Activated T-cell treated with anti-CD3 and anti-CD28 coated beads, Interleukin-2, amount 50 U/mL, for 72 hours (primary cell): ENCODE data around the gene FCHSD2. TPM values are rescaled to one million over a fixed set of nuclear protein-coding genes. Genes with fewer than 3 reads are reported as not detected.
A peak's percentile ranks its signal among the peaks of the same experiment; 100 is the strongest.
"Not testable (repeated sequence)": the region's sequence is repeated elsewhere in the genome, so short reads cannot be mapped to it uniquely, and the experiment has no call there.

Experiments
- ATAC-seq, 2 donors: fragments of 150-1000 bp; cut with Tn5 transposase; replicated peaks in 1 of 2; 2 replicates each; pipeline ENCODE4 v1.10.0; 2021; ENCODE audit warnings: moderate library complexity in 2 of 2, mild to moderate bottlenecking in 1 of 2
- DNase-seq, 2 donors: peaks; one replicate each; pipeline ENCODE4 v3.0.0; 2021 to 2022; ENCODE audit warnings: mixed read lengths in 1 of 2
- H3K27ac Mint-ChIP-seq: one replicate; pipeline ENCODE4 v1.8.0; 2022; ENCODE audit warnings: mild to moderate bottlenecking, moderate library complexity, mixed read lengths
- H3K27me3 Mint-ChIP-seq: one replicate; pipeline ENCODE4 v1.8.0; 2022; ENCODE audit warnings: low read depth, mixed read lengths
- H3K36me3 Mint-ChIP-seq, 2 donors: one replicate each; pipeline ENCODE4 v1.8.0; 2022; ENCODE audit warnings: mixed read lengths in 2 of 2, mild to moderate bottlenecking in 1 of 2; ENCODE audit not compliant: insufficient read depth in 2 of 2
- H3K4me1 Mint-ChIP-seq: one replicate; pipeline ENCODE4 v1.8.0; 2022; ENCODE audit warnings: low read depth, mixed read lengths
- H3K4me3 Mint-ChIP-seq, 2 donors: one replicate each; pipeline ENCODE4 v1.8.0; 2022; ENCODE audit warnings: mild to moderate bottlenecking in 2 of 2, mixed read lengths in 2 of 2, moderate library complexity in 2 of 2
- H3K9me3 Mint-ChIP-seq, 2 donors: one replicate each; pipeline ENCODE4 v1.8.0; 2022; ENCODE audit warnings: mixed read lengths in 2 of 2
- total RNA-seq, 2 donors: library from RNA; stranded (reverse); gene quantifications; one replicate each; pipeline ENCODE4 v1.2.3, GENCODE V29; 2022

Gene FCHSD2
- total RNA-seq, 2 donors from 2014 or later, result 38.3 to 47.1 TPM

DNA sequence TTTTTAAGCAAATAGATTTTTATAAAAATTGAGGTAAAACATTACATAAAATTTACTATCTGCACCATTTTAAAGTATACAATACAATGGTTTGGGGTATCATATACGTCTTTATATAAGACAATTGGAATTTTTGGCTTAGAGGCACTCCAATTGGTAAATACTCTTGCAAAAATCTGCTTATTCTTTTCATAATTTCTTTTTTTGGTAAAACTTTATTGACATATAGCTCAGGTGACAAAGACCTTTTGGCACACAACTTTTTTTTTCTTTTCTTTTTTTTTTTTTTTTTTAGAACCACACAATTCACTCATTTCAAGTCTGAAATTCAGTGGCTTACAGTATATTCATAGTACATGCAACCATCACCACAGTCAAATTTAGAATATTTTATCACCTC is 270.1 kb downstream of the FCHSD2 start:
- H3K4me3 Mint-ChIP-seq, result no peak overlapping the region
- peaks cover 0 to 7% of the 10 kb centered on the region in 2 donors for H3K36me3 Mint-ChIP-seq
- DNase-seq, result no peak
- H3K27me3 Mint-ChIP-seq, result no peaks in the 10 kb centered on the region
- H3K27ac Mint-ChIP-seq, result peak overlapping the region; percentile 56
- H3K4me1 Mint-ChIP-seq, result peaks cover 16% of the 10 kb centered on the region
- no peaks in the 10 kb centered on the region for H3K9me3 Mint-ChIP-seq
- ATAC-seq, result no peak

DNA sequence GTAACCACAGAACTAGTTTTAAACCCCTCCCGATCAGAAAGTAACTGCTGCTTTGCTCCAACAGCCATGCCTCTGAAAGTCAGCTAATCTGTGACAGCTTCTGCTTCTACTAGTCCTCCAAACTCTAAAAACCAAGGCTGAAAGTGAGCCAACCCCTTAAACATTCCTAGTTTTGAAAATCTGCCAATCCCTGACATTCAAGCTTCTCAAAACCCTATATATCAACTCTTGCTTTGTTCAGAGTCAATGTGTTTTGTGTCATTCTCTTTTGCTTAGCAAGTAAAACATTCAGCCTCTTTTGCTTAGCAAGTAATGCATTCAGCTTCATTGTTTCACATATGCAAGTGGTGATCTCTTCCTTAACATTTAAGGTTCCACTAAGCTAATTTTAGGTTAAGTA is 271.0 kb downstream of the FCHSD2 start:
- Mint-ChIP-seq H3K36me3 (peaks cover 0 to 9% of the 10 kb centered on the region in 2 donors), H3K9me3 (no peaks in the 10 kb centered on the region), H3K27me3 (no peaks in the 10 kb centered on the region), H3K4me3 (no peak overlapping the region), H3K4me1 (peaks cover 16% of the 10 kb centered on the region), H3K27ac (no peak overlapping the region)
- DNase-seq, result no peak
- ATAC-seq, result no peak

DNA sequence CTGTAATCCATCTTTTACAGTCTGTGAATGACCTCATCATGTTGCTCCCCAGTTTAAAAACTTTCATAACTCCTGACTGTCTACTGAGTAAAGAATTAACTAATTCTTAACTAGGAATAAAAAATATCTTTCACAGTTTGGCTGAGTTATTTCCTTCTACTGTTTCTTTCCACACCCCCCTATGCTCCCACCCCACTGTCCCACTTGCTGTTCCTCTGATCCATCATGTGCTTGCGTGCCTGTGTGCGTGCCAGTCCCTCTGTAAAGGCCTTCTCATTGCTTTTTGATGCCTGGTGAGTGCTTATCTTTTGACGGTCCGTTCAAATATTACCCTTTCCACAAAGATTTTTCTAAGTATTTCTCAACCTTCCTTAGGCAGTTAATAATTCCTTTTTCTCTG is 272.3 kb downstream of the FCHSD2 start:
- ATAC-seq (no peak), DNase-seq (no peak)
- Mint-ChIP-seq H3K9me3 (no peaks in the 10 kb centered on the region), H3K4me1 (peaks cover 26% of the 10 kb centered on the region), H3K4me3 (no peak overlapping the region), H3K36me3 (peaks cover 0 to 9% of the 10 kb centered on the region in 2 donors), H3K27me3 (no peaks in the 10 kb centered on the region), H3K27ac (no peak overlapping the region)

DNA sequence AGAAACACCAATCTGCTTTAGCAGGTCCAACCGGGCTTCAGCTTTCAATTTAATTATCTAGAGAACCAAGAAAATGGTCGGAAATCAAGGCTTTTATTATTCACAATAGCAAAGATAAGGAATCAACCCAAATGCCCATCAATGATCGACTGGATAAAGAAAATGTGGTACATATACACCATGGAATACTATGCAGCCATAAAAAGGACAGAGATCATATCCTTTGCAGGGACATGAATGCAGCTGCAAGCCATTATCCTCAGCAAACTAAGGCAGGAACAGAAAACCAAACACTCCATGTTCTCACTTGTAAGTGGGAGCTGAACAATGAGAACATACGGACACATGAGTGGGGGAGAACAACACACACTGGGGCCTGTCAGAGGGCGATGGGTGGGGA is 274.1 kb downstream of the FCHSD2 start:
- Mint-ChIP-seq H3K36me3 (peaks cover 0 to 9% of the 10 kb centered on the region in 2 donors), H3K4me1 (peaks cover 26% of the 10 kb centered on the region), H3K9me3 (no peaks in the 10 kb centered on the region), H3K27ac (no peak overlapping the region), H3K27me3 (no peaks in the 10 kb centered on the region), H3K4me3 (no peak overlapping the region)
- ATAC-seq, result no peak
- no peak for DNase-seq

DNA sequence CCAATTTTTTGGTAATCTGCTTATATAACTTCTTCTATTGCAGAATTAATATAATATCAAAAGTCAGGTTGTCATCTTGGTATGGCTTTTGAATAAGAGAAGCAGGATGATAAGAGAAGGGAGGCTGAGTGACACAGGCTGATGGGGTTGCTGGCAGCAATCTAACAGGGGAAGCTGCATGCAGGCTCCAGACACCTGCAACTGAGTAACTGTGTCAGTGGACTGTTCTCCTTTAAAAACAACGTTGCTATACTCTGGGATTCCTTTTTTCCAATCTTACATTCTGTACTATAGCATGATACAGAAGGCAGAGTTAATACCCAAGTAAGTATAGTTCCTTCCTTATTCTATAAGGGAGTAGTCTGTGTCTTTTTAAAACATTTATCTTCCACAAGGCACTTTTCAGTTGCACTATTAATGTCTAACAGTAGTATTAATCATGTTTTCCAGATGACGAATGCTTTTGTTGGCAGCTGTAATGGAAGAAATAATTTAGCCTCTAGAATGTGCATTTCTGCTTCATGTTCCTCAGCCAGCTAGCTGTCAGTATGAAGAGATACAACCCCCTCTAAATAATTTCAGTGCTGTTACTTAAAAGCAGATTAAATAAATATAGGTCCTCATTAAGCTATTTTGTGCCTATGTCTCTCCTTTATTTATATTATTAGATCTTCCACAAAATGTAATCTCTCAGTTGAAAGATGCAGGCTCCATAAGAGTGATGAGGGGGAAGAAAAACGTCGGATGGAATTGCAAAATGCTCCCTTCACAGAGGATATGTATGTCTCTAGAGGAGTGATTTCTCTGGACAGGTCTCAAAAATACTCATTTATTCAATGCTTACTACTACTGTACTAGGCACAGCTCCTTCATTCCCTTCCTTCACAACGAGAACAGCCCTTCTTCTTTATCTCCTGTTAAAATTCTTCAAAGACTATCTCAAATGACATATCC is 277.1 kb downstream of the FCHSD2 start:
- Mint-ChIP-seq H3K9me3 (no peaks in the 10 kb centered on the region), H3K27ac (no peak overlapping the region), H3K36me3 (peaks cover 0 to 9% of the 10 kb centered on the region in 2 donors), H3K27me3 (no peaks in the 10 kb centered on the region), H3K4me1 (peaks cover 15% of the 10 kb centered on the region), H3K4me3 (no peak overlapping the region)
- DNase-seq, result no peak
- no peak for ATAC-seq

DNA sequence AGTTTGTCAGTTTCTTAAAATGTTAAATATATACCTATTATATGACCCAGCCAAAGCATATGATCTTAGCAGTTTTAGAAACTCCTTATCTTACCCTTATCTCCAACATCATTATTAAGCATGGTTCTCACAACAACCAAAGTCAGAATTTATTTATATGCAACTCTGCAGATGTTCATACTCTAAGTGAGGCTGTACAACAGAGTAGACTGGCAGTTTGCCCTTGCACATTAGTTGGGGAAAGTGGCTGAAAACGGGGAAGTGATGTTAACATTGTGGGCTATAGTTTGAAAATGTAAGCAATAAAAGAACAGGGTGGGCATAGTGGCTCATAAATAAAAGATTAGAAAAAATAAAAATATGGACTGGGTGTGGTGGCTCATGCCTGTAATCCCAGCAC is 278.2 kb downstream of the FCHSD2 start:
- H3K4me3 Mint-ChIP-seq, result no peak overlapping the region
- no peak overlapping the region for H3K27ac Mint-ChIP-seq
- H3K27me3 Mint-ChIP-seq, result no peaks in the 10 kb centered on the region
- peaks cover 0 to 9% of the 10 kb centered on the region in 2 donors for H3K36me3 Mint-ChIP-seq
- no peaks in the 10 kb centered on the region for H3K9me3 Mint-ChIP-seq
- DNase-seq (no peak), ATAC-seq (no peak)
- H3K4me1 Mint-ChIP-seq, result peaks cover 11% of the 10 kb centered on the region

DNA sequence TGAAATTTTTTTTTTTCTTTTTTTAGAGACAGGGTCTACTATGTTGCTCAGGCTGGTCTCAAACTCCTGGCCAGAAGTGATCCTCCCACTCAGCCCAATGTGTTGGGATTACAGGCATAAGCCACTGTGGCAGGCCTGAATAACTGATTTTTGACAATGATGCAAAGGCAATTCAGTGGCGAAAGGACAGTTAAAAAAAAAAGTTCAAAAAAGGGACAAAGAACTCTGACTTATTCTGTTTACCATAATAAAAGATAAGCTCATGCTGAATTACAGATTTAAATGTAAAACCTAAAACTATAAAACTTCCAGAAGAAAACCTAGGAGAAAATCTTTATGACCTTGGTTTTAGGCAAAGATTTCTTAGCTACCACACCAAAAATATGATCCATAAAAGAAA is 279.0 kb downstream of the FCHSD2 start:
- ATAC-seq, result no peak
- no peak for DNase-seq
- H3K9me3 Mint-ChIP-seq, result no peaks in the 10 kb centered on the region
- peaks cover 0 to 6% of the 10 kb centered on the region in 2 donors for H3K36me3 Mint-ChIP-seq
- peaks cover 11% of the 10 kb centered on the region for H3K4me1 Mint-ChIP-seq
- H3K27me3 Mint-ChIP-seq, result no peaks in the 10 kb centered on the region
- no peak overlapping the region for H3K4me3 Mint-ChIP-seq
- no peak overlapping the region for H3K27ac Mint-ChIP-seq

DNA sequence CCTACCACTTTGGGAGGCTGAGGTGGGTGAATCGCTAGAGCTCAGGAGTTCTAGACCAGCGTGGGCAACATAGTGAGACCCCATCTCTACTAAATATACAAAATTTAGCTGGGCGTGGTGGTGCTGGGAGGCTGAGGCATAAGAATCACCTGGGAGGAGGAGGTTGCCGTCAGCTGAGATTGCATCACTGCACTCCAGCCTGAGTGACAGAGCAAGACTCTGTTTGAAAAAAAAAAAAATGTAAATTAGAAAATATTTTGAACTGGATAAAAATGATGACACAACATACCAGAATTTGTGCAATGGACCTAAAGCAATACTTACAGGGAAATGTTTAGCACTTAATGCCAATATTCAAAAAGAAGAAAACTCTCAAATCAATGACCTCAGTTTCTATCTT is 281.5 kb downstream of the FCHSD2 start:
- H3K27ac Mint-ChIP-seq, result no peak overlapping the region
- no peaks in the 10 kb centered on the region for H3K36me3 Mint-ChIP-seq
- ATAC-seq (no peak), DNase-seq (no peak)
- no peaks in the 10 kb centered on the region for H3K27me3 Mint-ChIP-seq
- no peaks in the 10 kb centered on the region for H3K9me3 Mint-ChIP-seq
- peaks cover 6% of the 10 kb centered on the region for H3K4me1 Mint-ChIP-seq
- H3K4me3 Mint-ChIP-seq, result no peak overlapping the region

DNA sequence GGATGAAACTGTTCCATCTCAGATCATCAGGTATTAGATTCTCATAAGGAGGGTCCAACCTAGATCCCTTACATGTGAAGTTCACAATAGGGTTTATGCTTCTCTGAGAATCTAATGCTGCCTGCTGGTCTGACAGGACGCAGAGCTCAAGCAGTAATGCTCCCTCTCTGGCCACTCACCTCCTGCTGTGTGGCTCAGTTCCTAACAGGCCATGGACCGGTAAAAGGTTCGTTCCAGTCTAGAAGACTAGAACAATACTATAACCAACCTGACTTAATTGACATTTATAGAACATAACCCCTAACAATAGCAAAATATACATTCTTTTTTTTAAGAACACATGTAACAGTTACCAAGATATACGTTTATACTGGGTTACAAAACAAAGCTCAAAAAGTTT is 282.1 kb downstream of the FCHSD2 start:
- ATAC-seq (no peak), DNase-seq (no peak)
- H3K36me3 Mint-ChIP-seq, result no peaks in the 10 kb centered on the region
- H3K27me3 Mint-ChIP-seq, result no peaks in the 10 kb centered on the region
- no peaks in the 10 kb centered on the region for H3K9me3 Mint-ChIP-seq
- no peak overlapping the region for H3K4me3 Mint-ChIP-seq
- H3K27ac Mint-ChIP-seq, result no peak overlapping the region
- H3K4me1 Mint-ChIP-seq, result peaks cover under 1% of the 10 kb centered on the region

DNA sequence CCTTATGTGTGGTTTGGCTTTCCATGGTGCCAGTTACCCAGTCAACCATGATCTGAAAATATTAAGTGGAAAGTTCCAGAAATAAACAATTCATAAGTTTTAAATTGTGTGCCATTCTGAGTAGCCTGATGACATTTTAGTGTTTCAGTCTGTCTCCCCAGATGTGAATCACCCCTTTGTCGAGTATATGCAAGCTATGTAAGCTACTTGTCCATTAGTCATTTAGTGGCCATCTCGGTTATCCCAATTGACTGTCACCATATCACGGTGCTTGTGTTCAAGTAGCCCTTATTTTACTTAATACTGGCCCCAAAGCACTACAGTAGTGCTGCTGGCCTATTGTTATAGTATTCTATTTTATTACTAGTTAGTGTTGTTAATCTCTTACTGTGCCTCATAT is 283.0 kb downstream of the FCHSD2 start:
- Mint-ChIP-seq H3K4me3 (no peak overlapping the region), H3K36me3 (no peaks in the 10 kb centered on the region), H3K27me3 (no peaks in the 10 kb centered on the region), H3K27ac (no peak overlapping the region), H3K9me3 (no peaks in the 10 kb centered on the region), H3K4me1 (no peaks in the 10 kb centered on the region)
- ATAC-seq, result no peak
- DNase-seq, result no peak

DNA sequence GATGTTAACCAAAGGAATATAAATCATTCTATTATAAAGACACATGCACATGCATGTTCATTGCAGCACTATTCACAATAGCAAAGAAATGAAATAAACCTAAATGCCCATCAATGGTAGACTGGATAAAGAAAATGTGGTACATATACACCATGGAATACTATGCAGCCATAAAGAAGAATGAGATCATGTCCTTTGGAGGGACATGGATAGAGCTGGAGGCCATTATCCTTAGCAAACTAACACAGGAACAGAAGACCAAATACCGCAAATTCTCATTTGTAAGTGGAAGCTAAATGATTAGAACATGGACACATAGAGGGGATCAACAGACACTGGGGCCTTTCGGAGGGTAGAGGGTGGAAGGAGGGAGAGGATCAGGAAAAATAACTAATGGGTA is 283.9 kb downstream of the FCHSD2 start:
- not testable (repeated sequence) for H3K9me3 Mint-ChIP-seq, H3K27ac Mint-ChIP-seq, H3K27me3 Mint-ChIP-seq, ATAC-seq, H3K4me1 Mint-ChIP-seq, H3K36me3 Mint-ChIP-seq, H3K4me3 Mint-ChIP-seq, DNase-seq

DNA sequence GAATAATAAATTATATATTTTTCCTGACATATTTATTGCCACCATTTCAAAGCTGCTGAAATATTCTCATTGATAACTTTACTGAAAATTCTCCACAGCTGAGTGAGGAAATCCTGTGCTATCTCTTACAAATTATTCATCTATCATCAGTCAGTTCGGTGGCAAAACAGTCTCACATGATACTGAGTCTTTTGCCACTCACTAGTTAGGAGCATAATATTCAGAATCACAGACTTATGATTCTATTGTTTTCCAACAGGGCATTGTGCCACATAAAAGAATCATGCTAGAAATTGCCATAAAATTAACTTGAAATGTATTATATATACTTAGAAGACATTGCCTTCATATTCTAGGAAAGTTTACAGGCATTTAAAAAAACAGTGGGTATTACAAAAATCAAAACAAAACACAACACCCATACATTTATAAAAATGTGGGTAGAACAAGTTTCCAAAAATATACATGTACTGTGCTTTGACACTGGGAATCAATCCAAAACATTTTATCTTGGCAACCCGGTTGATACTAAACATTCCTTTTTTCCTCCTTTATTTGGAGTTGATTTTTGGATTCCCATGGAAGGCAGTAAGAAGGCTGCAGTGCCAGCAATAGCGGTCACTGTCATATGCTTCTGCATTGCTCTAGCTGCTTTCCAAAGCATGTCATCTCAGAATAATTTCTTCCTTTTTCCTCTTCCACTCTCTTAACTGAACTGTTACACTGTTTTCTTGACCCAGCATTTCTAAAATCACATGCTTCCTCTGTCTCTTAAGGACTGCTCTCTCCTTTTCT is 285.4 kb downstream of the FCHSD2 start:
- H3K9me3 Mint-ChIP-seq, result no peaks in the 10 kb centered on the region
- no peak overlapping the region for H3K4me3 Mint-ChIP-seq
- H3K4me1 Mint-ChIP-seq, result no peaks in the 10 kb centered on the region
- H3K36me3 Mint-ChIP-seq, result no peaks in the 10 kb centered on the region
- DNase-seq, result no peak
- no peak overlapping the region for H3K27ac Mint-ChIP-seq
- no peaks in the 10 kb centered on the region for H3K27me3 Mint-ChIP-seq
- ATAC-seq, result no peak

DNA sequence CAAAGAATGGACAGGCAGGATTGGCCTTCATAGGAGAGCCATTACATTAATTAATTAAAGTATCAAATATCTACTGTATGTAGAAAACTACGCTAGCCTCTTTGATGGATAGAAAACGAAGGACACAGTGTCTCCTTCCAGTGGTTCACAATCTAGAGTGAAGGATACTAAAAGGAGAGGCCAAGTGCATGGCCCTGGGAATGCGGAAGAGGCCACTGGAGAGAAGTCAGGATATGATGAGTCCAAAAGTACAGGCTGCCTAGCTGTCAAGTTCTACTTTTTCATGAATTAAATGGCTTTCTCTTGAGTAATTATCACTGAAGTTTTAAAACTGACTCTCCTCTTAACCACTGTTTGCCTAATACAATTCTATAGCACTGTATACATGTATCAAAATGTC is 286.1 kb downstream of the FCHSD2 start:
- Mint-ChIP-seq H3K27ac (no peak overlapping the region), H3K27me3 (no peaks in the 10 kb centered on the region), H3K9me3 (no peaks in the 10 kb centered on the region), H3K4me1 (no peaks in the 10 kb centered on the region), H3K4me3 (no peak overlapping the region), H3K36me3 (no peaks in the 10 kb centered on the region)
- ATAC-seq (no peak), DNase-seq (no peak)
